Measurements from ENCODE around the gene TBL1X. TPM values are rescaled to one million over a fixed set of nuclear protein-coding genes. Genes with fewer than 3 reads are reported as not detected.

Gene TBL1X
- total RNA-seq, 2 donors from 2014 or later, result 16.3 to 18.9 TPM

- intact Hi-C loops (cut with DNase I), result no loop called here
- Histone ChIP-seq H3K27me3 (no peaks in the 10 kb centered on the region), H3K4me1 (no peaks in the 10 kb centered on the region), H3K27ac (no peak overlapping the region), H3K9ac (ENCODE audit: low read depth in 2 of 2, low read length in 2 of 2) (no peak overlapping the region), H3K36me3 (no peaks in the 10 kb centered on the region), H3K4me3 (no peak overlapping the region), H3K9me3 (no peaks in the 10 kb centered on the region)
- no peak for DNase-seq
- TF ChIP-seq CTCF (IDR thresholded peaks at IDR 0.05), result no peak
Observed at GRCh38 chrX:9638871-9639270, 174.0 kb downstream of the TBL1X start.

- no peak for TF ChIP-seq CTCF (IDR thresholded peaks at IDR 0.05)
- Histone ChIP-seq H3K4me1 (no peaks in the 10 kb centered on the region), H3K9ac (ENCODE audit: low read depth in 2 of 2, low read length in 2 of 2) (no peak overlapping the region), H3K27ac (no peak overlapping the region), H3K9me3 (no peaks in the 10 kb centered on the region), H3K36me3 (no peaks in the 10 kb centered on the region), H3K4me3 (no peak overlapping the region), H3K27me3 (no peaks in the 10 kb centered on the region)
- intact Hi-C loops (cut with DNase I), result no loop called here
- DNase-seq, result no peak
Observed at GRCh38 chrX:9642270-9642995, 177.6 kb downstream of the TBL1X start.

- TF ChIP-seq CTCF (IDR thresholded peaks at IDR 0.05), result no peak
- intact Hi-C loops (cut with DNase I), result no loop called here
- no peak overlapping the region for H3K27ac ChIP-seq
Observed at GRCh38 chrX:9643807-9644206, 178.9 kb downstream of the TBL1X start.

GRCh38 chrX:9644335-9644734 is 179.5 kb downstream of the TBL1X start:
- Histone ChIP-seq H3K4me3 (no peak overlapping the region), H3K27ac (no peak overlapping the region), H3K36me3 (no peaks in the 10 kb centered on the region), H3K27me3 (no peaks in the 10 kb centered on the region), H3K9ac (ENCODE audit: low read depth in 2 of 2, low read length in 2 of 2) (no peak overlapping the region), H3K4me1 (no peaks in the 10 kb centered on the region), H3K9me3 (no peaks in the 10 kb centered on the region)
- intact Hi-C loops (cut with DNase I), result no loop called here
- TF ChIP-seq CTCF (IDR thresholded peaks at IDR 0.05), result no peak
- DNase-seq, result no peak

More at GRCh38 chrX:9643807-9644206, 178.9 kb downstream of the TBL1X start:
- Histone ChIP-seq H3K4me1 (no peaks in the 10 kb centered on the region), H3K36me3 (no peaks in the 10 kb centered on the region), H3K9me3 (no peaks in the 10 kb centered on the region), H3K4me3 (no peak overlapping the region), H3K27me3 (no peaks in the 10 kb centered on the region), H3K9ac (ENCODE audit: low read depth in 2 of 2, low read length in 2 of 2) (no peak overlapping the region)
- no peak for DNase-seq

- intact Hi-C loops (cut with DNase I), result no loop called here
- H3K9ac ChIP-seq (ENCODE audit: low read depth in 2 of 2, low read length in 2 of 2), result no peak overlapping the region
- H3K4me1 ChIP-seq, result no peaks in the 10 kb centered on the region
- DNase-seq, result no peak
- H3K27me3 ChIP-seq, result no peaks in the 10 kb centered on the region
- H3K27ac ChIP-seq, result no peak overlapping the region
- no peak for TF ChIP-seq CTCF (IDR thresholded peaks at IDR 0.05)
- H3K4me3 ChIP-seq, result no peak overlapping the region
- no peaks in the 10 kb centered on the region for H3K9me3 ChIP-seq
- H3K36me3 ChIP-seq, result no peaks in the 10 kb centered on the region
Observed at GRCh38 chrX:9646471-9647224, 181.8 kb downstream of the TBL1X start.

All from colonic mucosa (tissue), 4 donors.